Glutamatergic neuron (in vitro differentiated cells): ENCODE data around the gene RPGRIP1L. TPM values are rescaled to one million over a fixed set of nuclear protein-coding genes. Genes with fewer than 3 reads are reported as not detected.

Source experiments
- DNase-seq: peaks from one replicate; pipeline ENCODE4 v3.0.0; 2022
- H3K27ac Mint-ChIP-seq: one replicate; pipeline ENCODE4 v1.8.0; 2020; ENCODE audit warnings: mild to moderate bottlenecking, mixed read lengths, inconsistent platforms; ENCODE audit not compliant: unreplicated experiment
- H3K27me3 Mint-ChIP-seq: one replicate; pipeline ENCODE4 v1.8.0; 2020; ENCODE audit warnings: mild to moderate bottlenecking, moderate library complexity, mixed read lengths, inconsistent platforms; ENCODE audit not compliant: unreplicated experiment
- H3K36me3 Mint-ChIP-seq: one replicate; pipeline ENCODE4 v1.8.0; 2020; ENCODE audit warnings: mild to moderate bottlenecking, mixed read lengths, inconsistent platforms; ENCODE audit not compliant: unreplicated experiment
- H3K4me1 Mint-ChIP-seq: one replicate; pipeline ENCODE4 v1.8.0; 2020; ENCODE audit warnings: mild to moderate bottlenecking, low read depth, mixed read lengths, inconsistent platforms; ENCODE audit not compliant: unreplicated experiment
- H3K4me3 Mint-ChIP-seq: one replicate; pipeline ENCODE4 v1.8.0; 2020; ENCODE audit warnings: mild to moderate bottlenecking, mixed read lengths, inconsistent platforms; ENCODE audit not compliant: unreplicated experiment
- H3K9me3 Mint-ChIP-seq: one replicate; pipeline ENCODE4 v1.8.0; 2020; ENCODE audit warnings: mild to moderate bottlenecking, moderate library complexity, mixed read lengths, inconsistent platforms; ENCODE audit not compliant: unreplicated experiment
- total RNA-seq: library from RNA; stranded (reverse); fragmentation: NEBNext Ultra II Directional; extraction: Animal tissue kit (Norgen Biotek cat#: 25700); gene quantifications from one replicate; pipeline ENCODE4 v1.2.1, GENCODE V29; 2021; ENCODE audit not compliant: unreplicated experiment
- TF ChIP-seq, protein P1 (sequence below): fragments of 200-600 bp; sonication (generic); IDR thresholded peaks from one replicate; pipeline ENCODE4 v1.5.0; 2021; ENCODE audit not compliant: partially characterized antibody, unreplicated experiment

Gene RPGRIP1L
- total RNA-seq, 1 donor from 2014 or later = 18.0 TPM

- no peak overlapping the region for H3K4me3 Mint-ChIP-seq
- TF ChIP-seq, protein P1, sequence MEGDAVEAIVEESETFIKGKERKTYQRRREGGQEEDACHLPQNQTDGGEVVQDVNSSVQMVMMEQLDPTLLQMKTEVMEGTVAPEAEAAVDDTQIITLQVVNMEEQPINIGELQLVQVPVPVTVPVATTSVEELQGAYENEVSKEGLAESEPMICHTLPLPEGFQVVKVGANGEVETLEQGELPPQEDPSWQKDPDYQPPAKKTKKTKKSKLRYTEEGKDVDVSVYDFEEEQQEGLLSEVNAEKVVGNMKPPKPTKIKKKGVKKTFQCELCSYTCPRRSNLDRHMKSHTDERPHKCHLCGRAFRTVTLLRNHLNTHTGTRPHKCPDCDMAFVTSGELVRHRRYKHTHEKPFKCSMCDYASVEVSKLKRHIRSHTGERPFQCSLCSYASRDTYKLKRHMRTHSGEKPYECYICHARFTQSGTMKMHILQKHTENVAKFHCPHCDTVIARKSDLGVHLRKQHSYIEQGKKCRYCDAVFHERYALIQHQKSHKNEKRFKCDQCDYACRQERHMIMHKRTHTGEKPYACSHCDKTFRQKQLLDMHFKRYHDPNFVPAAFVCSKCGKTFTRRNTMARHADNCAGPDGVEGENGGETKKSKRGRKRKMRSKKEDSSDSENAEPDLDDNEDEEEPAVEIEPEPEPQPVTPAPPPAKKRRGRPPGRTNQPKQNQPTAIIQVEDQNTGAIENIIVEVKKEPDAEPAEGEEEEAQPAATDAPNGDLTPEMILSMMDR = no peak
- H3K9me3 Mint-ChIP-seq = no peaks in the 10 kb centered on the region
- H3K27me3 Mint-ChIP-seq = no peaks in the 10 kb centered on the region
- H3K4me1 Mint-ChIP-seq = no peaks in the 10 kb centered on the region
- DNase-seq = no peak
- H3K27ac Mint-ChIP-seq = no peak overlapping the region
- H3K36me3 Mint-ChIP-seq = no peaks in the 10 kb centered on the region
Observed at GRCh38 chr16:53666786-53667415, 36.8 kb downstream of the RPGRIP1L start.

DNA sequence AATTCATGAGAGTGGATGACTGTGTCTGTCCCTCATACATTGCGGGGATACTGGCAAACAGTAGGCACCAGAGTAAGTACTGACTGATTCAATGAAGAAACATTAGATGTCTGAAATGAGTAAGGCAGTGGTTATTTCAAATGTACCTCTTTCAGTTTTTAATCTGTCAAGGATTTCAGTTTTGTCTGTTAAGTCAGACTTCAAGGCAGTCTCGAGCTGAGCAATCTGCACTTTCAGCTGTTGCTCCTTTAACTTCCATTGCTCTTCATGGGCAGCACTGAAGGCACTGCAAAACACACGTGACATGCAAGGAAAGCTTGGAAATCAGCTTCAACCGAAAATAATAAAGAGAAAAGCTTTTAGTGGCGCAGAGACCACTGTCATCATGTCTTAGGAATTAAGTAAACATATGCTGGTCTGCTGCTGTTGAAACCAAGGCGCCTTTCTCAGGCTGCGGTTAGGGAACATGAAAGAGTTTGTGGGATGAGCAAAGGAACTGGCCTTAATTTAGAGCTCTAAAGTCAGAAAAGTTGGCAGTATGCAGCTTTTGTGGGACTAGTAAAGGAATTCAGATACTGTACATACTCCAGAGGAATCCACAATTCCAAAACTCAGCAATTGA lies 38.8 kb downstream of the RPGRIP1L start:
- H3K36me3 Mint-ChIP-seq = no peaks in the 10 kb centered on the region
- H3K27me3 Mint-ChIP-seq = no peaks in the 10 kb centered on the region
- DNase-seq = no peak
- no peaks in the 10 kb centered on the region for H3K9me3 Mint-ChIP-seq
- H3K27ac Mint-ChIP-seq = no peak overlapping the region
- TF ChIP-seq, protein P1 = no peak
- H3K4me3 Mint-ChIP-seq = no peak overlapping the region
- no peaks in the 10 kb centered on the region for H3K4me1 Mint-ChIP-seq

GRCh38 chr16:53662072-53662471 lies 41.6 kb downstream of the RPGRIP1L start:
- no peaks in the 10 kb centered on the region for H3K4me1 Mint-ChIP-seq
- no peak overlapping the region for H3K27ac Mint-ChIP-seq
- TF ChIP-seq, protein P1 = no peak
- H3K4me3 Mint-ChIP-seq = no peak overlapping the region
- H3K9me3 Mint-ChIP-seq = no peaks in the 10 kb centered on the region
- H3K27me3 Mint-ChIP-seq = no peaks in the 10 kb centered on the region
- no peaks in the 10 kb centered on the region for H3K36me3 Mint-ChIP-seq
- no peak for DNase-seq

GRCh38 chr16:53654946-53655345 lies 48.7 kb downstream of the RPGRIP1L start:
- Mint-ChIP-seq H3K4me3 (no peak overlapping the region), H3K27ac (no peak overlapping the region), H3K9me3 (no peaks in the 10 kb centered on the region), H3K4me1 (no peaks in the 10 kb centered on the region), H3K36me3 (no peaks in the 10 kb centered on the region), H3K27me3 (no peaks in the 10 kb centered on the region)
- TF ChIP-seq, protein P1 = no peak
- no peak for DNase-seq

DNA sequence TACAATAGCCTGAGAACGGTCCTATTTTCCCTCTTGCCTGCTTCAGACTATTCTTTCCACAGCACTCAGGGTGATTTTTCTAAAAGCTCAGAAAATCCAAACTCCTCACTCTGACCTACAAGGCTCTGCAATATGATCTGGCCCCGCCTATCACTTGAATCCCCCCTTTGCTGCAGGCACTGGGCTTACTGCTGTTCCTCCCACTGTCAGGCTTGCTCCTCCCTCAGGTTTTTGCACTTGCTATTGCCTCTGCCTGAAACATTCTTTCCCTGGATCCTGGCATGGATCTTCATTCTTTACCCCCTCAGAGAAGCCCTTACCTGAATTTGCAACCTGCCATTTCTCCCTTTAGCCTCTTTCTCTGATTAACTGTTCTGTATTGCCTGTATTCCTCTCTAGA lies 52.3 kb downstream of the RPGRIP1L start:
- no peak for DNase-seq
- no peak overlapping the region for H3K27ac Mint-ChIP-seq
- no peak overlapping the region for H3K4me3 Mint-ChIP-seq

More for the DNA sequence above, 52.3 kb downstream of the RPGRIP1L start:
- TF ChIP-seq, protein P1 = no peak
- Mint-ChIP-seq H3K9me3 (no peaks in the 10 kb centered on the region), H3K27me3 (no peaks in the 10 kb centered on the region), H3K36me3 (no peaks in the 10 kb centered on the region), H3K4me1 (no peaks in the 10 kb centered on the region)
